Renal pelvis (tissue), 4 donors: ENCODE results near the gene LILRA5. TPM values are rescaled to one million over a fixed set of nuclear protein-coding genes. Genes with fewer than 3 reads are reported as not detected.
"Not testable (repeated sequence)": the region's sequence is repeated elsewhere in the genome, so short reads cannot be mapped to it uniquely, and the experiment has no call there.

ENCODE experiments used
- DNase-seq: peaks from one replicate; pipeline ENCODE4 v3.0.0-alpha.2; 2013
- polyA plus RNA-seq, 3 donors: library from polyadenylated mRNA; unstranded; fragments of 120-200 nt; gene quantifications; one replicate each; pipeline ENCODE4 v1.2.1, GENCODE V29; 2013; ENCODE audit not compliant: insufficient read length in 3 of 3

LILRA5 gene
- polyA plus RNA-seq, 3 donors = 0.33 to 0.38 (median 0.37) TPM

GRCh38 chr19:54274516-54274915 is 38.5 kb downstream of the LILRA5 start:
- DNase-seq = not testable (repeated sequence)

GRCh38 chr19:54273821-54274220 is 39.1 kb downstream of the LILRA5 start:
- DNase-seq = no peak

- not testable (repeated sequence) for DNase-seq
Measured at GRCh38 chr19:54272181-54272580, 40.8 kb downstream of the LILRA5 start.

GRCh38 chr19:54271587-54271986 is 41.4 kb downstream of the LILRA5 start:
- not testable (repeated sequence) for DNase-seq

DNA sequence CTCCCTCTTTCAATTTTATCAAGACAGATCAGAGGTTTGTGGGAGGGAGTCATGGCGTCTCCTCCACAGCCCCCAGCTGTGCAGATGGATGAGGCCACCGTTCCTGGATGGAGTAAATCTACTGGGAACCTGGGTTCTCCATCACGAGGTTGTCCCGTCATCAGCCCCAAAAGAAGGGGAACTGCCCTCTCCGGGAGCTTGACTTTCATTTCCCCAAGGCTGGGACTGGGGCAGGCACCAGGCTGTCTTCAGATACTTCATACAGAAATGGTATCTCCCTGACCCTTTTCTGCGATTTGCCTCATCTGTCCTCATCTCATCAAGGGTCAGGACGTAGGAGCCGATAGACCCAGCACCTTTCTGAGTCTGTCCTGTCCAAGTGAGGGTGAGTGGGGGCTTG is 41.9 kb downstream of the LILRA5 start:
- no peak for DNase-seq

DNA sequence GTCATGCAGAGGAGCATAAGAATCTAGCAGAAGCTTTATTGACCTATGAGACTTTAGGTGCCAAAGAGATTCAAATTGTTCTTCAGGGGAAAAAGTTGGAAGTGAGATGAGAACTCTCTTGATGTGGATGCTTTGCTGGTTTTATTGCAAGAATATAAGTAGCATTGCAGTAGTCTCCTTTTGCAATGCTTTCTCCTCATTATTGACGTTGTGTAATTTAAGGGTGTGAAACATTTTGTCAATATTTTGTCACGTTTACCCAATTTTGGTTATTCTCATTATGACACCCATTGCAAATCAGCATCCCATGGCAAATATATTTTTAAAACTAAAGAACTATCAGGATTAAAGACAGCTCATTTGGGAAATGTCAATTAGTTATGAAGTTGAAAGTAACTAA is 44.0 kb downstream of the LILRA5 start:
- DNase-seq = no peak

DNA sequence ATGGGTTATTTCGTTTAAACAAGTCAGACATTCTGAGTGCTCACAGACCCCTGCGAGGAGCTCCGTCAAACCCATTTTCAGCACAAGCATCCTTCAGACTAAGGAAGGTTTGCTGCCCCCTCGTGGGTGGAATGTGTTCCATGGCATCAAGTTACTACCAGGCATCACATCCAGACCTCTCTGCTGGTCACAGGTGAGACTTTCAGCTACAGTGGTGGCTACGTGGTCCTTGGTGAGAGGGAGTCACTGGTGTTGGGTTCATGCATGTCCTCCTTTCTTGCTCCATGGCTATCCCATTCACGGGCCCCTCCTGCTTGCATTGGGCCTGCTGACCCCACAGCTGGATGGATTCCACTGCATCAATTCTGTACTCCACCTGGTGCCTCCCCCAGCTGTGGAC is 46.8 kb downstream of the LILRA5 start:
- peak; percentile 91 for DNase-seq

GRCh38 chr19:54262470-54262869 is 50.5 kb downstream of the LILRA5 start:
- no peak for DNase-seq

DNA sequence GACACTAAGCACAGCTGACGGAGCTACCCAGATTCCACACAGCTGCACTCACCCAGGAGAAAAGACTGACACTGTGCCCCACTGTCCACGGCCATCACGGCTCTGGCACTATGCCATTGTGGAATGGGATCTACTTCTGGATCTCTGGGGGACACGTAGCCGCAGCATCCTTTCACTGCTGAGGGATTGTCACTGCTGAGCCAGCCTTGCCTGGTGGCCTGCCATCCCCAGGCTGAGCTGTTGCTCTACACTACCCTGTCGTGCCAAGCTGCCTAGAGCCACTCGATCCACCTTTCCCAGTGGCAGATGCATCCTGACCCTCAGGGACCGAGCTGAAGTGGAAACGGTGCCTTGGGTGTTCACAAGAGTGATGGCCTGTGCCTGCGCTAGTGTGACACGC is 50.9 kb downstream of the LILRA5 start:
- no peak for DNase-seq

DNA sequence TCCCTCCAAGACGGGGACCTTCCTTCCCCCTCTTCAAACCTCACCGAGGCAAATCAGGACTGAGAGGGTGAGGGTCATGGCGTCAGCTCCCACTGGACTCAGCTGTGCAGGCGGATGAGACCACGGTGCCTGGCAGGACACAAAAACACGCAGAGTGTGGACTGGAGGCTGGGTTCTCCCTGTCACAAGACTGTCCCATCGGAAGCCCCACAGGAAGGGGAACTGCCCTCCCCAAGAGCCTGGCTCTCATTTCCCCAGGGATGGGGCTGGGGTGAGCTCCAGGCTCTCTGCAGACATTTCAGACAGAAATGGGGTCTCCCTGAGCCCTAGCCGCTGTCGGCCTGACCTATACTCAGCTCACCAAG is 55.9 kb downstream of the LILRA5 start, which contains the start of gene LILRB5:
TSS of gene LILRB5 (minus strand) at position 158 of the 365 bp plus-strand sequence. CDS start at position 78, 80 bp downstream.
- no peak for DNase-seq

Other genes with a start within 250 kb of the LILRA5 start
- gene VSTM1, start 249.3 kb downstream of the LILRA5 start, polyA plus RNA-seq = under 1 TPM in 1 of 3 donors, not detected in 2; 0.38 TPM
- gene TARM1, start 231.8 kb downstream of the LILRA5 start, polyA plus RNA-seq = under 1 TPM; 0.16 to 0.30 (median 0.21) TPM
- gene OSCAR, start 212.4 kb downstream of the LILRA5 start, polyA plus RNA-seq = under 1 TPM; 0.27 to 0.40 (median 0.30) TPM
- gene NDUFA3, start 210.3 kb downstream of the LILRA5 start, polyA plus RNA-seq = 100 to 1,000 TPM; 126 to 157 (median 156) TPM
- gene TFPT, start 197.5 kb downstream of the LILRA5 start, polyA plus RNA-seq = 10 to 100 TPM; 18.2 to 22.2 (median 21.9) TPM
- gene PRPF31, start 197.4 kb downstream of the LILRA5 start, polyA plus RNA-seq = 10 to 100 TPM; 72.8 to 83.6 (median 74.5) TPM
- gene CNOT3, start 175.4 kb downstream of the LILRA5 start, polyA plus RNA-seq = 10 to 100 TPM; 60.6 to 69.8 (median 69.0) TPM
- gene LENG1, start 153.4 kb downstream of the LILRA5 start, polyA plus RNA-seq = 10 to 100 TPM in 1 of 3 donors, 1 to 10 TPM in 2; 8.2 to 10.4 (median 8.5) TPM
- gene TMC4, start 140.0 kb downstream of the LILRA5 start, polyA plus RNA-seq = 10 to 100 TPM; 33.3 to 38.4 (median 35.7) TPM
- 10 to 100 TPM; 74.1 to 97.8 (median 84.2) TPM for gene MBOAT7, start 123.6 kb downstream of the LILRA5 start, polyA plus RNA-seq
- gene TSEN34, start 121.9 kb downstream of the LILRA5 start, polyA plus RNA-seq = 10 to 100 TPM; 48.5 to 70.9 (median 67.9) TPM
- gene RPS9, start 112.3 kb downstream of the LILRA5 start, polyA plus RNA-seq = 1,000 to 10,000 TPM; 1,622 to 1,775 (median 1,767) TPM
- gene LILRB3, start 90.2 kb downstream of the LILRA5 start, polyA plus RNA-seq = 1 to 10 TPM; 1.6 to 2.4 (median 1.6) TPM
- under 1 TPM; 0.34 to 0.70 (median 0.53) TPM for gene LILRA6, start 70.4 kb downstream of the LILRA5 start, polyA plus RNA-seq
- 1 to 10 TPM; 1.7 to 2.2 (median 2.1) TPM for gene LILRB5, start 55.9 kb downstream of the LILRA5 start, polyA plus RNA-seq
- 1 to 10 TPM in 2 of 3 donors, under 1 TPM in 1; 0.95 to 1.2 (median 1.0) TPM for gene LILRB2, start 32.1 kb downstream of the LILRA5 start, polyA plus RNA-seq
- under 1 TPM in 1 of 3 donors, not detected in 2; 0.07 TPM for gene LILRA4, start 26.0 kb upstream of the LILRA5 start, polyA plus RNA-seq
- 1 to 10 TPM; 3.6 to 7.3 (median 4.3) TPM for gene LAIR1, start 51.8 kb upstream of the LILRA5 start, polyA plus RNA-seq
- 10 to 100 TPM; 11.5 to 14.4 (median 14.1) TPM for gene TTYH1, start 102.3 kb upstream of the LILRA5 start, polyA plus RNA-seq
- 100 to 1,000 TPM; 156 to 228 (median 218) TPM for gene LENG8, start 136.0 kb upstream of the LILRA5 start, polyA plus RNA-seq
- gene LENG9, start 150.6 kb upstream of the LILRA5 start, polyA plus RNA-seq = 1 to 10 TPM; 1.9 to 2.4 (median 2.2) TPM
- 10 to 100 TPM; 27.1 to 46.5 (median 40.9) TPM for gene CDC42EP5, start 160.1 kb upstream of the LILRA5 start, polyA plus RNA-seq
- under 1 TPM in 1 of 3 donors, not detected in 2; 0.56 TPM for gene LAIR2, start 189.7 kb upstream of the LILRA5 start, polyA plus RNA-seq